ENCODE data around the gene YIPF1.

YIPF1 gene

DNA sequence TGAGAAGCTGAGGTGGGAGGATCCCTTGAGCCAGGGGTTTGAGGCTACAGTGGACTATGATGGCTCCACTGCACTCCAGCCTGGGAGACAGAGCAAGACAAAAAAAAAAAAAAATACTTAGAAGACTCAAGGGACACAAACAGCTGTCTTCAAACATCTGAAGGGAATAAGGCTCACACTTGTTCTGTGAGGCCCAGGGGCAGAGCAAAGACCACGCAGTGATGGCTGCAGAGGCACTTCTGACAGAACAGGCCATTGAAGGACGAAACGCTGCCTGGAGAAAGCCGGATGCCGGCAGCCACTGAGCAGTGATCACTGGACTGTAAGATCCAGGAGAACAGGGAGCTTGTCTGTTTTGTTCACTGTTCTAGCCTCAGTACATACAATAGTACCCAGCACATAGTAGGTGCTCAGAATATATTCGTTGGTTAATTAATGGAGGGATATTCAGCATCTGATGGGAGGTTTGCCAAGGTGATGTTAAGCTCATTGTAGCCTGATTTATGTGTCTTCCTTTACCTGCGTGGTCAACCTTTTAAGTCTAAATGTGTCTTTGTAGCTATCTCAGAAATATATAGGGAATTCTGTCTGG lies 39.4 kb downstream of the YIPF1 start:
- peaks cover 26% of the 10 kb centered on the region for H3K36me3 ChIP-seq (ENCODE audit: control insufficient read depth, insufficient read depth, low read length)
- DNase-seq = no peak
- no peaks in the 10 kb centered on the region for H3K9me3 ChIP-seq (ENCODE audit: control insufficient read depth, low read length)
- no peaks in the 10 kb centered on the region for H3K4me1 ChIP-seq (ENCODE audit: control insufficient read depth, insufficient read depth, low read length, poor library complexity, severe bottlenecking)
- no peak overlapping the region for H3K27ac ChIP-seq (ENCODE audit: insufficient read depth, low read length, poor library complexity, severe bottlenecking)
- no peak overlapping the region for H3K4me3 ChIP-seq (ENCODE audit: insufficient read depth, low read depth, low read length, poor library complexity, severe bottlenecking)
- H3K27me3 ChIP-seq (replicated peaks; ENCODE audit: control insufficient read depth, insufficient read depth, low read length, poor library complexity, severe bottlenecking) = no peaks in the 10 kb centered on the region

- DNase-seq = no peak
These were observed 41.6 kb downstream of the YIPF1 start for GRCh38 chr1:53847980-53848379.

GRCh38 chr1:53842347-53842746 lies 47.2 kb downstream of the YIPF1 start:
- Histone ChIP-seq H3K9me3 (ENCODE audit: control insufficient read depth, low read length) (no peaks in the 10 kb centered on the region), H3K4me3 (ENCODE audit: insufficient read depth, low read depth, low read length, poor library complexity, severe bottlenecking) (no peak overlapping the region), H3K36me3 (ENCODE audit: control insufficient read depth, insufficient read depth, low read length) (no peaks in the 10 kb centered on the region), H3K27me3 (replicated peaks; ENCODE audit: control insufficient read depth, insufficient read depth, low read length, poor library complexity, severe bottlenecking) (peaks cover 5% of the 10 kb centered on the region), H3K4me1 (ENCODE audit: control insufficient read depth, insufficient read depth, low read length, poor library complexity, severe bottlenecking) (no peaks in the 10 kb centered on the region), H3K27ac (ENCODE audit: insufficient read depth, low read length, poor library complexity, severe bottlenecking) (no peak overlapping the region)
- DNase-seq = no peak

More at GRCh38 chr1:53847980-53848379, 41.6 kb downstream of the YIPF1 start:
- Histone ChIP-seq H3K27me3 (replicated peaks; ENCODE audit: control insufficient read depth, insufficient read depth, low read length, poor library complexity, severe bottlenecking) (peaks cover 5% of the 10 kb centered on the region), H3K9me3 (ENCODE audit: control insufficient read depth, low read length) (no peaks in the 10 kb centered on the region), H3K4me1 (ENCODE audit: control insufficient read depth, insufficient read depth, low read length, poor library complexity, severe bottlenecking) (no peaks in the 10 kb centered on the region), H3K27ac (ENCODE audit: insufficient read depth, low read length, poor library complexity, severe bottlenecking) (no peak overlapping the region), H3K4me3 (ENCODE audit: insufficient read depth, low read depth, low read length, poor library complexity, severe bottlenecking) (no peak overlapping the region), H3K36me3 (ENCODE audit: control insufficient read depth, insufficient read depth, low read length) (peaks cover 12% of the 10 kb centered on the region)

DNA sequence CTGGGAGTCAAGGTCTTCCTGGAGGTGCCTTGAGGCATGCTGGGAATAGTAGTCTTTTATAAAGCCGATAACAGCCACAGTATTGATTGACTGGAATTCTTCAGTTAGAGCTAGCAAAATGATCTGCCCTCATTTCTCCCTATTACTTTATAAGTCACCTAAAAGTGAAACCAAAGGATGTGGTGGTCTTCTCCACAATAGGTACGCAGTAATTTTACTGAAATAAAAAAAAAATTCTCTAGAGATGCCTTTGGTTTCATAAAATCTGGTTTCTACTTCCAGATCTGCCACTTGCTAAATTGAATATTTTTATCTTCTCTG lies 51.0 kb downstream of the YIPF1 start:
- Histone ChIP-seq H3K4me1 (ENCODE audit: control insufficient read depth, insufficient read depth, low read length, poor library complexity, severe bottlenecking) (peaks cover 3% of the 10 kb centered on the region), H3K36me3 (ENCODE audit: control insufficient read depth, insufficient read depth, low read length) (no peaks in the 10 kb centered on the region), H3K27ac (ENCODE audit: insufficient read depth, low read length, poor library complexity, severe bottlenecking) (peak overlapping the region; percentile 97), H3K9me3 (ENCODE audit: control insufficient read depth, low read length) (no peaks in the 10 kb centered on the region), H3K4me3 (ENCODE audit: insufficient read depth, low read depth, low read length, poor library complexity, severe bottlenecking) (peak overlapping the region; percentile 99), H3K27me3 (replicated peaks; ENCODE audit: control insufficient read depth, insufficient read depth, low read length, poor library complexity, severe bottlenecking) (peaks cover 2% of the 10 kb centered on the region)
- no peak for DNase-seq

- Histone ChIP-seq H3K4me3 (ENCODE audit: insufficient read depth, low read depth, low read length, poor library complexity, severe bottlenecking) (peak within 1 kb of the TSS; percentile 99), H3K36me3 (ENCODE audit: control insufficient read depth, insufficient read depth, low read length) (no peaks in the 10 kb centered on the region), H3K9me3 (ENCODE audit: control insufficient read depth, low read length) (no peaks in the 10 kb centered on the region), H3K4me1 (ENCODE audit: control insufficient read depth, insufficient read depth, low read length, poor library complexity, severe bottlenecking) (peaks cover 3% of the 10 kb centered on the region), H3K27me3 (replicated peaks; ENCODE audit: control insufficient read depth, insufficient read depth, low read length, poor library complexity, severe bottlenecking) (no peaks in the 10 kb centered on the region), H3K27ac (ENCODE audit: insufficient read depth, low read length, poor library complexity, severe bottlenecking) (peak within 1 kb of the TSS; percentile 97)
- peak; percentile 72 to 87 (median 81) for DNase-seq
These were observed 51.5 kb downstream of the YIPF1 start, which contains the start of gene NDC1 for GRCh38 chr1:53837924-53838653. TSS of gene NDC1 (minus strand) at chr1:53838296. CDS start at chr1:53838261, 35 bp downstream.

GRCh38 chr1:53837646-53837923 lies 52.0 kb downstream of the YIPF1 start:
- Histone ChIP-seq H3K4me3 (ENCODE audit: insufficient read depth, low read depth, low read length, poor library complexity, severe bottlenecking) (peak overlapping the region; percentile 99), H3K4me1 (ENCODE audit: control insufficient read depth, insufficient read depth, low read length, poor library complexity, severe bottlenecking) (peaks cover 3% of the 10 kb centered on the region), H3K36me3 (ENCODE audit: control insufficient read depth, insufficient read depth, low read length) (no peaks in the 10 kb centered on the region), H3K27me3 (replicated peaks; ENCODE audit: control insufficient read depth, insufficient read depth, low read length, poor library complexity, severe bottlenecking) (no peaks in the 10 kb centered on the region), H3K27ac (ENCODE audit: insufficient read depth, low read length, poor library complexity, severe bottlenecking) (peak overlapping the region; percentile 97), H3K9me3 (ENCODE audit: control insufficient read depth, low read length) (no peaks in the 10 kb centered on the region)
- no peak for DNase-seq

GRCh38 chr1:53835491-53835890 lies 54.1 kb downstream of the YIPF1 start:
- peaks cover 4% of the 10 kb centered on the region for H3K36me3 ChIP-seq (ENCODE audit: control insufficient read depth, insufficient read depth, low read length)
- no peaks in the 10 kb centered on the region for H3K9me3 ChIP-seq (ENCODE audit: control insufficient read depth, low read length)
- peaks cover 3% of the 10 kb centered on the region for H3K4me1 ChIP-seq (ENCODE audit: control insufficient read depth, insufficient read depth, low read length, poor library complexity, severe bottlenecking)
- no peak overlapping the region for H3K4me3 ChIP-seq (ENCODE audit: insufficient read depth, low read depth, low read length, poor library complexity, severe bottlenecking)
- no peak overlapping the region for H3K27ac ChIP-seq (ENCODE audit: insufficient read depth, low read length, poor library complexity, severe bottlenecking)
- no peak for DNase-seq
- H3K27me3 ChIP-seq (replicated peaks; ENCODE audit: control insufficient read depth, insufficient read depth, low read length, poor library complexity, severe bottlenecking) = no peaks in the 10 kb centered on the region

- no peak overlapping the region for H3K27ac ChIP-seq (ENCODE audit: insufficient read depth, low read length, poor library complexity, severe bottlenecking)
- H3K4me1 ChIP-seq (ENCODE audit: control insufficient read depth, insufficient read depth, low read length, poor library complexity, severe bottlenecking) = peaks cover 3% of the 10 kb centered on the region
- H3K36me3 ChIP-seq (ENCODE audit: control insufficient read depth, insufficient read depth, low read length) = peaks cover 4% of the 10 kb centered on the region
- H3K27me3 ChIP-seq (replicated peaks; ENCODE audit: control insufficient read depth, insufficient read depth, low read length, poor library complexity, severe bottlenecking) = no peaks in the 10 kb centered on the region
- H3K9me3 ChIP-seq (ENCODE audit: control insufficient read depth, low read length) = no peaks in the 10 kb centered on the region
- DNase-seq = no peak
- no peak overlapping the region for H3K4me3 ChIP-seq (ENCODE audit: insufficient read depth, low read depth, low read length, poor library complexity, severe bottlenecking)
These were observed 54.8 kb downstream of the YIPF1 start for GRCh38 chr1:53834776-53835175.

- Histone ChIP-seq H3K27ac (ENCODE audit: insufficient read depth, low read length, poor library complexity, severe bottlenecking) (no peak overlapping the region), H3K4me1 (ENCODE audit: control insufficient read depth, insufficient read depth, low read length, poor library complexity, severe bottlenecking) (peaks cover 3% of the 10 kb centered on the region), H3K9me3 (ENCODE audit: control insufficient read depth, low read length) (no peaks in the 10 kb centered on the region), H3K36me3 (ENCODE audit: control insufficient read depth, insufficient read depth, low read length) (peaks cover 4% of the 10 kb centered on the region), H3K4me3 (ENCODE audit: insufficient read depth, low read depth, low read length, poor library complexity, severe bottlenecking) (no peak overlapping the region), H3K27me3 (replicated peaks; ENCODE audit: control insufficient read depth, insufficient read depth, low read length, poor library complexity, severe bottlenecking) (no peaks in the 10 kb centered on the region)
- DNase-seq = no peak
These were observed 56.2 kb downstream of the YIPF1 start for GRCh38 chr1:53833393-53833792.

DNA sequence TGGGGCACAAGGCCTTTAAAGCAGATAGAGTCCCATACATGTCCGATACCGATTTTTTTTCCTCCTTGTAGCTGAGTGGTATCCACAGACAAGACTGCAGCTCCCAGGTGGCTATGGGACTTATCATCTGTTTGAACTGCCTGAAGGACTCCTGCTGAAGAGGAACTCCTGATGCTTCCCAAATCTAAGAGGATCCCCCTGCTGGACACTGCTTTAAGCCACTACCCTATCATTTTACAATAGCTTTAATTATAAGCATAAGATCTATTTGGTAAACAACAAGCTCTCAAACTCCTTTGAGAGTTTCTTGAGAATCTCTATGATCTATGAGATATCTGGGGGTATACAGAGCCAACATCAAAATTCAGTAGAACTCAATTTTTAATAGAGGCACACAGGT lies 63.2 kb downstream of the YIPF1 start:
- H3K36me3 ChIP-seq (ENCODE audit: control insufficient read depth, insufficient read depth, low read length) = peaks cover 24% of the 10 kb centered on the region
- H3K4me1 ChIP-seq (ENCODE audit: control insufficient read depth, insufficient read depth, low read length, poor library complexity, severe bottlenecking) = no peaks in the 10 kb centered on the region
- no peak for DNase-seq
- H3K9me3 ChIP-seq (ENCODE audit: control insufficient read depth, low read length) = no peaks in the 10 kb centered on the region
- no peak overlapping the region for H3K4me3 ChIP-seq (ENCODE audit: insufficient read depth, low read depth, low read length, poor library complexity, severe bottlenecking)
- H3K27me3 ChIP-seq (replicated peaks; ENCODE audit: control insufficient read depth, insufficient read depth, low read length, poor library complexity, severe bottlenecking) = no peaks in the 10 kb centered on the region
- no peak overlapping the region for H3K27ac ChIP-seq (ENCODE audit: insufficient read depth, low read length, poor library complexity, severe bottlenecking)
